ENCODE data around the gene HOXA6. TPM values are rescaled to one million over a fixed set of nuclear protein-coding genes. Genes with fewer than 3 reads are reported as not detected.

HOXA6 gene
- total RNA-seq = 3.1 TPM

DNA sequence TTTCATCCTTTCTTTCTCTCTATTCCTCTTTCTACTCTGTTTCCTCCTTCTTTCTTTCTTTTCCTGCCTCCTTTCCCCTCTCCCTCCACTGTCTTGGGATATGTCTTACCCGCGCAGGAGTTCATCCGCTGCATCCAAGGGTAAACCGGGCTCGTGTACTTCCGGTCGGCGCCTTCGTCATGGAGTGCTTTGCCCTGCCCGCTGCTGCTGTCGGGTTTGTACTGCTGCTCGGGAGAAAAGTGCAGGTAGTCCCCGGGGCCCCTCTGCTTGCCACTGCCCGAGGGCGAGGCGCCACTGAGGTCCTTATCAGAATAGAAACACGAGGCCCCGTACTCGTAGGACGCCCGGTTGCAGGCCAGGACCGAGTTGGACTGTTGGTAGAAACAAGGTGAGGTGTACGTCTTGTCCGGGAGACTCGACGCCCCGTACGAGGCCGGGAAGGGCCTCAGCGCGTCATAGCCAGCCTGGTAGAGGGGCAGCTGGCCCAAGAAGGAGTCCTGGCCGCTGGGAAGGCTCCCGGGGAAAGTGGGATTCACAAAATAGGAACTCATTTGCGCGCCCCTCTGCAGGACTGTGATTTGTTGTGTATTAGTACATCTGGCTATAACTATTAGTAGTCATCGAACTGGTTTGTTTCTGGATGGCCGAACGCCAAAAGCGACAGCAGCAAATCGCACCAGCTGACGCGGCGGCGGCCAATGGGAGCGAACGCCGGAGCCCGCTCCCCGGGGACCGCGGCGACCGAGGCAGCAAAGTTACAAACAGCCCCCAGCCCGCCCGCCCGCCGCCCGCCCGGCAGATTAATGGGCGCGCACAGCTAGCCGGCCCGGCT, at the start of gene HOXA6:
Gene HOXA6, minus strand, starts transcription at position 576 of the 832 bp plus-strand sequence. Its CDS starts 25 bp downstream, at position 551.
- Histone ChIP-seq H3K9me3 (ENCODE audit: control insufficient read depth in 3 of 3, low read length in 3 of 3) (no peaks in the 10 kb centered on the region), H3K27me3 (ENCODE audit: control insufficient read depth in 3 of 3, insufficient read depth in 3 of 3, low read length in 3 of 3) (peaks cover 0 to 6% (median 0%) of the 10 kb centered on the region in 3 donors), H3K4me1 (ENCODE audit: control insufficient read depth in 3 of 3, insufficient read depth in 3 of 3, low read length in 3 of 3) (peaks cover 47 to 54% (median 53%) of the 10 kb centered on the region in 3 donors), H3K9ac (ENCODE audit: low read depth in 1 of 3, low read length in 3 of 3) (peak within 1 kb of the TSS; percentile 91 to 96 (median 93)), H3K27ac (ENCODE audit: low read depth, low read length) (peak within 1 kb of the TSS; percentile 71), H3K36me3 (ENCODE audit: control insufficient read depth in 3 of 3, insufficient read depth in 3 of 3, low read length in 3 of 3) (peaks cover 9 to 31% (median 21%) of the 10 kb centered on the region in 3 donors), H3K4me3 (ENCODE audit: low read length in 3 of 3) (peak within 1 kb of the TSS; percentile 89 to 98 (median 94))

DNA sequence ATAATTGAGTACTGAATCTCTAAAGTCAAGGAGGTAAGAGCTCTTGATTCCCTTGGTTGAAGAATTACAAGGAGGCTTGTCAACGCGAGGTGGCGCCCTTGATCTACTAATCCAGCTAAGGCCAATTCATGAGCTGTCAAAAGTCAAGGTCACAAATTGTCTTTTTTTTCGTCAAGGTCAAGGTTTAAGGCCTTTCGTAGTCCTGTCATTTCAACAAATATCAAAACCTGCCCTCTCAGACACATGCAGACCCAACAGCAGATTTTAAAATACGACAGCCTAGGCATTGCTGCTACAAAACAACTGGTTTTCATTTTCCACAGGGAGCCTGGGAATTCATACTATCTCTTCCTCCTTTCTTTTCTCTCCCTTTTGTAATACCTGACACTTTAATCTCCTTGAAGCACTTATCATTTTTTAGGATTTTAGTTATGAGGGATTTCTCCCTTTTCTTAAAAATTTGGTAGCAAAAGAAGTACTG, 48.8 kb upstream of the HOXA6 start:
- Histone ChIP-seq H3K36me3 (ENCODE audit: control insufficient read depth in 3 of 3, insufficient read depth in 3 of 3, low read length in 3 of 3) (no peaks in the 10 kb centered on the region), H3K27me3 (ENCODE audit: control insufficient read depth in 3 of 3, insufficient read depth in 3 of 3, low read length in 3 of 3) (peaks cover 38 to 82% (median 54%) of the 10 kb centered on the region in 3 donors), H3K4me3 (ENCODE audit: low read length in 3 of 3) (peak overlapping the region in 1 of 3 donors; percentile 25), H3K9me3 (ENCODE audit: control insufficient read depth in 3 of 3, low read length in 3 of 3) (peaks cover 0 to 3% (median 0%) of the 10 kb centered on the region in 3 donors), H3K9ac (ENCODE audit: low read depth in 1 of 3, low read length in 3 of 3) (peak overlapping the region in 1 of 3 donors; percentile 42), H3K4me1 (ENCODE audit: control insufficient read depth in 3 of 3, insufficient read depth in 3 of 3, low read length in 3 of 3) (peaks cover 14 to 30% (median 24%) of the 10 kb centered on the region in 3 donors), H3K27ac (ENCODE audit: low read depth, low read length) (no peak overlapping the region)

DNA sequence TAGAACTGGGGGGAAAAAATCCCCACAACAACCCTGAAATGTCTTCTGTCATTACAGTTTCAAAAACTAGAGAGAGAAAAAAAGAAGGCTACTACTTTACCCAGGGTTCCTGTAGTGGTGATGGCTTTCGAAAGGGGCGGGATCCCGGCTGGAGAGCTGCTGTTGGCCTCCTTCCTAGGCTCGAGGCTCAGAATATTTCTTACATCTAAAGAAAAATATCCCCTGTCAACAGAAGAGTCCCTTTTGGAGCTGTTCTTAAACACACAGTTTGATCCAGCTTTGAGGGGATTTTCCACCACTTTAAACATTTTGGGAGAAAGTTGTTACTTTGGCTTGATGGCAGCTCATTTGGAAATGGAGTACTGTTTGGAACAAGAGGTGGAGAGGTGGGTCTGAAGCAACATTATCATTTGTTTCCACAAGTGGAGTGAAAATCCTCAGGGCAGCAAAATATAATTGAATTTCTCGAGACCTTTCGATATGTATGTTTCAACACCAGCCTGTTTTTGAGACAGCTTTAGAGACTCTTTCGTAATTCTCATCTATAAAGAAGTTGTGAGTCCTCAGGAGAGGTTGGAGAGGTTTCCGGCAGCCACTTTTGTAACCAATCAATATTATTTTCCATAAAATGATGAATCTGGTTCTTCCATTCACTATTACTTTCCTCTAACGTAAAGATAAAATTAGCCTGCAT, 47.3 kb upstream of the HOXA6 start:
- Histone ChIP-seq H3K27ac (ENCODE audit: low read depth, low read length) (no peak overlapping the region), H3K9ac (ENCODE audit: low read depth in 1 of 3, low read length in 3 of 3) (no peak overlapping the region), H3K4me3 (ENCODE audit: low read length in 3 of 3) (no peak overlapping the region), H3K36me3 (ENCODE audit: control insufficient read depth in 3 of 3, insufficient read depth in 3 of 3, low read length in 3 of 3) (no peaks in the 10 kb centered on the region), H3K27me3 (ENCODE audit: control insufficient read depth in 3 of 3, insufficient read depth in 3 of 3, low read length in 3 of 3) (peaks cover 30 to 70% (median 46%) of the 10 kb centered on the region in 3 donors), H3K9me3 (ENCODE audit: control insufficient read depth in 3 of 3, low read length in 3 of 3) (peaks cover 0 to 3% (median 0%) of the 10 kb centered on the region in 3 donors), H3K4me1 (ENCODE audit: control insufficient read depth in 3 of 3, insufficient read depth in 3 of 3, low read length in 3 of 3) (peaks cover 5 to 29% (median 14%) of the 10 kb centered on the region in 3 donors)

DNA sequence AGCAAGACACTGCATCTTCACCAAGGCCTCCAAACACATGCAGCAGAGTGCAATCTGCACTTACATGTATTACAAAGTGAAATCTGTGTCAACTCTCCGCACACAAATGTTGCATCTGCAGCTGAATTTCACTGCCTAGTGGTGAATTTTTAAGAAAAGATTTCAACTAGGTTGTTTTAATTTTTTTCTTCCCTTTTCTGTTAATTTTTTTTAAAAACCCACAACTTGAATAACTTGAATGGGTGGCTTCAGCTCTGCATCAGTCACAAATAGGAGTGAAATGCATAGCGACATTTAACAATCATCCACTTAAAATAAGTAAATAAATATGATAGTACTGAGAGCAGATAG, 46.4 kb upstream of the HOXA6 start:
- peaks cover 27 to 74% (median 50%) of the 10 kb centered on the region in 3 donors for H3K27me3 ChIP-seq (ENCODE audit: control insufficient read depth in 3 of 3, insufficient read depth in 3 of 3, low read length in 3 of 3)
- H3K36me3 ChIP-seq (ENCODE audit: control insufficient read depth in 3 of 3, insufficient read depth in 3 of 3, low read length in 3 of 3) = no peaks in the 10 kb centered on the region
- peak overlapping the region in 1 of 3 donors; percentile 63 for H3K4me3 ChIP-seq (ENCODE audit: low read length in 3 of 3)
- peaks cover 3 to 35% (median 19%) of the 10 kb centered on the region in 3 donors for H3K4me1 ChIP-seq (ENCODE audit: control insufficient read depth in 3 of 3, insufficient read depth in 3 of 3, low read length in 3 of 3)
- no peak overlapping the region for H3K27ac ChIP-seq (ENCODE audit: low read depth, low read length)
- H3K9me3 ChIP-seq (ENCODE audit: control insufficient read depth in 3 of 3, low read length in 3 of 3) = peaks cover 0 to 3% (median 0%) of the 10 kb centered on the region in 3 donors
- H3K9ac ChIP-seq (ENCODE audit: low read depth in 1 of 3, low read length in 3 of 3) = peak overlapping the region in 1 of 3 donors; percentile 92

GRCh38 chr7:27193335-27194001, 45.9 kb upstream of the HOXA6 start:
- H3K4me3 ChIP-seq (ENCODE audit: low read length in 3 of 3) = peak overlapping the region in 2 of 3 donors; percentile 51 to 78
- peaks cover 2 to 38% (median 19%) of the 10 kb centered on the region in 3 donors for H3K4me1 ChIP-seq (ENCODE audit: control insufficient read depth in 3 of 3, insufficient read depth in 3 of 3, low read length in 3 of 3)
- H3K9me3 ChIP-seq (ENCODE audit: control insufficient read depth in 3 of 3, low read length in 3 of 3) = peaks cover 0 to 3% (median 0%) of the 10 kb centered on the region in 3 donors
- H3K27ac ChIP-seq (ENCODE audit: low read depth, low read length) = peak overlapping the region; percentile 56
- H3K9ac ChIP-seq (ENCODE audit: low read depth in 1 of 3, low read length in 3 of 3) = peak overlapping the region in 2 of 3 donors; percentile 52 to 92
- H3K36me3 ChIP-seq (ENCODE audit: control insufficient read depth in 3 of 3, insufficient read depth in 3 of 3, low read length in 3 of 3) = no peaks in the 10 kb centered on the region
- H3K27me3 ChIP-seq (ENCODE audit: control insufficient read depth in 3 of 3, insufficient read depth in 3 of 3, low read length in 3 of 3) = peaks cover 23 to 72% (median 45%) of the 10 kb centered on the region in 3 donors

DNA sequence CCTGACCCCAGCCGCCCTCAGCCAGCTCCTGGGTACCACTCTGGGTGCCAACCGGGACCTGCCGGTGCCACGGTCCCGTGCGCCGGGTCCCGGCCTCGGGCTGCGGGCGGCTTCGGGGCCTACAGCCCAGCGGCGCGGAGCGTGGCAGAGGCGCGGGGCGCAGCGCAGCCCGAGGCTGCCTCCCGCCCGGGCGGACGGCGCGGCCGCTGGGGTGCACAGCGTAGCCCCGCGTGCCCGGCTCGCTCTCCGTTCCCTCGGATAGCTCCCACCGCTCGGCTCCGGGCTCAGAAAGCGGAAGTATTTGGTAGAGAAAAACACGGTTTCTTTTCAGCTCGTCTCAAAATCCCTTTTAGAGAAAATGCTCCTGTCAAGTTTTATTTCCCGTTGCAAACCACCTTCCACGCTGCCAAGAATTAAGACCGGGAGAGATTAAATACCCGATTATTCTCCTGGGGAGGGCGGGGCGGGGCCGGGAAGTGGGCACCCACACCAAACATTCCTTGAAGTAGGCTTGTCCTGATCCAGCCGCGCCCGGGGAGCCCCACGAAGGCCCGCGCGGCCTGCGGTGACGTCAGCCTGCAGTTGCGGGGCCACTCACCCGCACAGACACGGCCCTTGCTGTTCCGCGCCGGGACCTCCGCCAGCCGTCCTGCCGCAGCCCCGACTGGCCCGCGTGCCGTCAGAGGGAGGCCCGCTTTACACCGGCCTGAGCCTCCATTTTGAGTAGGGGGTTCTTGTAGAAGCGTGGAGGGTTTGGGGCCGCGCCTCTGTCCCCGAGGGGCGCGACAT, 45.2 kb upstream of the HOXA6 start:
- H3K9ac ChIP-seq (ENCODE audit: low read depth in 1 of 3, low read length in 3 of 3) = peak overlapping the region in 2 of 3 donors; percentile 56 to 92
- H3K27ac ChIP-seq (ENCODE audit: low read depth, low read length) = peak overlapping the region; percentile 56
- H3K36me3 ChIP-seq (ENCODE audit: control insufficient read depth in 3 of 3, insufficient read depth in 3 of 3, low read length in 3 of 3) = no peaks in the 10 kb centered on the region
- peak overlapping the region; percentile 23 to 78 (median 51) for H3K4me3 ChIP-seq (ENCODE audit: low read length in 3 of 3)
- H3K9me3 ChIP-seq (ENCODE audit: control insufficient read depth in 3 of 3, low read length in 3 of 3) = peaks cover 0 to 2% (median 0%) of the 10 kb centered on the region in 3 donors
- H3K27me3 ChIP-seq (ENCODE audit: control insufficient read depth in 3 of 3, insufficient read depth in 3 of 3, low read length in 3 of 3) = peaks cover 20 to 72% (median 38%) of the 10 kb centered on the region in 3 donors
- H3K4me1 ChIP-seq (ENCODE audit: control insufficient read depth in 3 of 3, insufficient read depth in 3 of 3, low read length in 3 of 3) = peaks cover 2 to 42% (median 16%) of the 10 kb centered on the region in 3 donors

GRCh38 chr7:27191833-27192545, 44.4 kb upstream of the HOXA6 start:
- Histone ChIP-seq H3K9me3 (ENCODE audit: control insufficient read depth in 3 of 3, low read length in 3 of 3) (no peaks in the 10 kb centered on the region), H3K27ac (ENCODE audit: low read depth, low read length) (peak overlapping the region; percentile 56), H3K27me3 (ENCODE audit: control insufficient read depth in 3 of 3, insufficient read depth in 3 of 3, low read length in 3 of 3) (peaks cover 20 to 71% (median 32%) of the 10 kb centered on the region in 3 donors), H3K36me3 (ENCODE audit: control insufficient read depth in 3 of 3, insufficient read depth in 3 of 3, low read length in 3 of 3) (no peaks in the 10 kb centered on the region), H3K9ac (ENCODE audit: low read depth in 1 of 3, low read length in 3 of 3) (peak overlapping the region in 2 of 3 donors; percentile 56 to 92), H3K4me3 (ENCODE audit: low read length in 3 of 3) (peak overlapping the region in 2 of 3 donors; percentile 51 to 78), H3K4me1 (ENCODE audit: control insufficient read depth in 3 of 3, insufficient read depth in 3 of 3, low read length in 3 of 3) (peaks cover 2 to 42% (median 16%) of the 10 kb centered on the region in 3 donors)

DNA sequence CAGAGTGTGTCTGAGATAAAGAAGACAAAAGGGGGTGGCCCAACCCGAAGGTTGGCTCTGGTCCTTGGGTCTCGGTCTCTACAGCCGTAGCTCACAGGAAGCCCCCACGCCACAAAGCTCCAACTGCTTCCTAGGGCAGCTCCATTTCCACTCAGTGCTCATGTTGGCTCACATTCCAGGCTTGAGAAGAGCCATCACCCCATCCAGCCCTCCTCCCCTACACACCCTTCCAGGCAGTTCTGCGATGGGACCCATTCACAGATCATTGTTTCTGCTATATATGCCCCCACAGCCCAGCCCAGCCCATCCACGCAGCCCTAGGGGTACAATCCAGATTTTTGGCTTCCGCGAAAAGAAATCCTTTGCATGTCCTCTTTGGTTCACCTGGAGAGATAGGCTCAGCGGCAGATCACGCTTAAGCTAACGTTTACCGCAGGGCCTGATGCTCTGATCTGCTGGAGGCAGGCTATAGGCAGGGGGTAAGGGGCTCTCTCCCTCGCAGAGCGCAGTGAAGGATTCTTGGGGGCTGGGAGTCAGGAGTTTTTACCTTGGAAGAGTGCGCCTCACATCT, 43.7 kb upstream of the HOXA6 start:
- peaks cover 21 to 69% (median 33%) of the 10 kb centered on the region in 3 donors for H3K27me3 ChIP-seq (ENCODE audit: control insufficient read depth in 3 of 3, insufficient read depth in 3 of 3, low read length in 3 of 3)
- peak overlapping the region in 1 of 3 donors; percentile 78 for H3K4me3 ChIP-seq (ENCODE audit: low read length in 3 of 3)
- H3K27ac ChIP-seq (ENCODE audit: low read depth, low read length) = no peak overlapping the region
- H3K36me3 ChIP-seq (ENCODE audit: control insufficient read depth in 3 of 3, insufficient read depth in 3 of 3, low read length in 3 of 3) = no peaks in the 10 kb centered on the region
- H3K9ac ChIP-seq (ENCODE audit: low read depth in 1 of 3, low read length in 3 of 3) = peak overlapping the region in 2 of 3 donors; percentile 23 to 92
- H3K9me3 ChIP-seq (ENCODE audit: control insufficient read depth in 3 of 3, low read length in 3 of 3) = no peaks in the 10 kb centered on the region
- H3K4me1 ChIP-seq (ENCODE audit: control insufficient read depth in 3 of 3, insufficient read depth in 3 of 3, low read length in 3 of 3) = peaks cover 0 to 43% (median 16%) of the 10 kb centered on the region in 3 donors
